ENCODE results near the gene DYNC2H1.
A peak's percentile ranks its signal among the peaks of the same experiment; 100 is the strongest.

Gene DYNC2H1

DNA sequence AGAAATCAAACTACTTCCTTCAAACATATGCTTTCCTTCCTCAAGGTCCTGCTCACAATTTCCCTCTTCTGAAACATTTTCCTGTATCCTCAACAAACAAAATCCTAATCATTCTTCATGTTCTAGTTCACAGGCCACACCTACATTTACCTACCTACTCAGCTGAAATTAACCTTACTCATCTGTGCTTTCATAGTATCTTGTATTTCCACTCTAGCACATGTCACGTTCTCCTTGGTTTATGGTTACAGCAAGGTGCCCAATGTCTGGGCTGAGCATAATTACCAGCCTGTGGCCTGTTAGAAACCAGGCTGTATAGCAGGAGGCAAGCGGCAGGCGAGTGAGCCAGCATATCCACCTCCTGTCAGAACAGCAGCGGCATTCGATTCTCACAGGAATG, 30.5 kb upstream of the DYNC2H1 start:
- DNase-seq (ENCODE audit: low read depth in 1 of 2, low spot score in 1 of 2) = no peak
- H3K27me3 ChIP-seq (ENCODE audit: insufficient read depth, poor library complexity, severe bottlenecking) = no peaks in the 10 kb centered on the region
- TF ChIP-seq POLR2AphosphoS5 (IDR thresholded peaks at IDR 0.05; ENCODE audit: low read depth) = no peak
- no peak for TF ChIP-seq SPI1 (IDR thresholded peaks at IDR 0.05; ENCODE audit: borderline replicate concordance, low read depth)
- TF ChIP-seq GABPA (IDR thresholded peaks at IDR 0.05; ENCODE audit: low read depth) = no peak
- no peak for TF ChIP-seq REST (IDR thresholded peaks at IDR 0.05; ENCODE audit: insufficient replicate concordance, low read depth)
- TF ChIP-seq, protein P1, sequence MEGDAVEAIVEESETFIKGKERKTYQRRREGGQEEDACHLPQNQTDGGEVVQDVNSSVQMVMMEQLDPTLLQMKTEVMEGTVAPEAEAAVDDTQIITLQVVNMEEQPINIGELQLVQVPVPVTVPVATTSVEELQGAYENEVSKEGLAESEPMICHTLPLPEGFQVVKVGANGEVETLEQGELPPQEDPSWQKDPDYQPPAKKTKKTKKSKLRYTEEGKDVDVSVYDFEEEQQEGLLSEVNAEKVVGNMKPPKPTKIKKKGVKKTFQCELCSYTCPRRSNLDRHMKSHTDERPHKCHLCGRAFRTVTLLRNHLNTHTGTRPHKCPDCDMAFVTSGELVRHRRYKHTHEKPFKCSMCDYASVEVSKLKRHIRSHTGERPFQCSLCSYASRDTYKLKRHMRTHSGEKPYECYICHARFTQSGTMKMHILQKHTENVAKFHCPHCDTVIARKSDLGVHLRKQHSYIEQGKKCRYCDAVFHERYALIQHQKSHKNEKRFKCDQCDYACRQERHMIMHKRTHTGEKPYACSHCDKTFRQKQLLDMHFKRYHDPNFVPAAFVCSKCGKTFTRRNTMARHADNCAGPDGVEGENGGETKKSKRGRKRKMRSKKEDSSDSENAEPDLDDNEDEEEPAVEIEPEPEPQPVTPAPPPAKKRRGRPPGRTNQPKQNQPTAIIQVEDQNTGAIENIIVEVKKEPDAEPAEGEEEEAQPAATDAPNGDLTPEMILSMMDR (IDR thresholded peaks at IDR 0.05; ENCODE audit: insufficient read depth, low read length) = no peak
- H3K4me3 ChIP-seq (replicated peaks; ENCODE audit: insufficient read depth, low read length) = no peak overlapping the region
- H3K27ac ChIP-seq (replicated peaks) = no peak overlapping the region

GRCh38 chr11:103079833-103080232, 29.4 kb upstream of the DYNC2H1 start:
- no peak overlapping the region for H3K27ac ChIP-seq (replicated peaks)
- TF ChIP-seq REST (IDR thresholded peaks at IDR 0.05; ENCODE audit: insufficient replicate concordance, low read depth) (no peak), SPI1 (IDR thresholded peaks at IDR 0.05; ENCODE audit: borderline replicate concordance, low read depth) (no peak), POLR2AphosphoS5 (IDR thresholded peaks at IDR 0.05; ENCODE audit: low read depth) (no peak), GABPA (IDR thresholded peaks at IDR 0.05; ENCODE audit: low read depth) (no peak)
- TF ChIP-seq, protein P1 (IDR thresholded peaks at IDR 0.05; ENCODE audit: insufficient read depth, low read length) = no peak
- H3K27me3 ChIP-seq (ENCODE audit: insufficient read depth, poor library complexity, severe bottlenecking) = no peaks in the 10 kb centered on the region
- H3K4me3 ChIP-seq (replicated peaks; ENCODE audit: insufficient read depth, low read length) = no peak overlapping the region
- DNase-seq (ENCODE audit: low read depth in 1 of 2, low spot score in 1 of 2) = peak in 1 of 2 experiments; percentile 34

- DNase-seq (ENCODE audit: low read depth in 1 of 2, low spot score in 1 of 2) = no peak
- no peak overlapping the region for H3K4me3 ChIP-seq (replicated peaks; ENCODE audit: insufficient read depth, low read length)
- no peaks in the 10 kb centered on the region for H3K27me3 ChIP-seq (ENCODE audit: insufficient read depth, poor library complexity, severe bottlenecking)
- TF ChIP-seq GABPA (IDR thresholded peaks at IDR 0.05; ENCODE audit: low read depth) = no peak
- TF ChIP-seq POLR2AphosphoS5 (IDR thresholded peaks at IDR 0.05; ENCODE audit: low read depth) = no peak
- TF ChIP-seq, protein P1 (IDR thresholded peaks at IDR 0.05; ENCODE audit: insufficient read depth, low read length) = no peak
- TF ChIP-seq REST (IDR thresholded peaks at IDR 0.05; ENCODE audit: insufficient replicate concordance, low read depth) = no peak
- no peak for TF ChIP-seq SPI1 (IDR thresholded peaks at IDR 0.05; ENCODE audit: borderline replicate concordance, low read depth)
- H3K27ac ChIP-seq (replicated peaks) = no peak overlapping the region
Measured at GRCh38 chr11:103085758-103086365, 23.4 kb upstream of the DYNC2H1 start.

Measured in HL-60 (cell line).